Esophagus squamous epithelium (tissue), 4 donors: ENCODE data around the gene B4GALT5.

Experiments
- CTCF ChIP-seq, 6 experiments: fragments of 450-650 bp in 4 of 6; fragments of 200-600 bp in 2 of 6; sonication (generic) in 2 of 6; IDR thresholded peaks; one replicate each; pipeline ENCODE4 v1.5.1; 2016 to 2019; ENCODE audit warnings: antibody characterized with exemption in 6 of 6, mild to moderate bottlenecking in 4 of 6, moderate library complexity in 4 of 6
- POLR2A ChIP-seq, 4 donors: fragments of 450-650 bp; IDR thresholded peaks; one replicate each; pipeline ENCODE4 v1.6.1; 2017; ENCODE audit warnings: antibody characterized with exemption in 4 of 4, mild to moderate bottlenecking in 4 of 4, moderate library complexity in 3 of 4

DNA sequence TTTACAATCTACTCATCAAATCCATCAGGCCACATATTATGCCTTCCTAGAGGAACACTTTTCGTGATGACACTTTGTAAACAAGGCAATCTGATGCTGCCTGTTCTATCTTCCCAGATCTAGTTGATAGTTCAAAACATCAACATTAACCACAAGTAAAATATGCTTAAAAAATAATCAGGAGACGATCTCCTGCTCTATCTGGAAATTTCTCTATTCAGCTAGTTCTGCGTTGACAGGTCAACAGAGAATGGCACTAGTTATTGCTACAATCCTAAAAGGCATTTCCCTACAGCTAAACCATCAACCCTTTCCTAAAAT is 2.1 kb downstream of the B4GALT5 start:
- TF ChIP-seq CTCF (IDR thresholded peaks at IDR 0.05), result no peak
- TF ChIP-seq POLR2A (IDR thresholded peaks at IDR 0.05), result no peak
